ENCODE data around the gene METRN.

METRN gene

DNA sequence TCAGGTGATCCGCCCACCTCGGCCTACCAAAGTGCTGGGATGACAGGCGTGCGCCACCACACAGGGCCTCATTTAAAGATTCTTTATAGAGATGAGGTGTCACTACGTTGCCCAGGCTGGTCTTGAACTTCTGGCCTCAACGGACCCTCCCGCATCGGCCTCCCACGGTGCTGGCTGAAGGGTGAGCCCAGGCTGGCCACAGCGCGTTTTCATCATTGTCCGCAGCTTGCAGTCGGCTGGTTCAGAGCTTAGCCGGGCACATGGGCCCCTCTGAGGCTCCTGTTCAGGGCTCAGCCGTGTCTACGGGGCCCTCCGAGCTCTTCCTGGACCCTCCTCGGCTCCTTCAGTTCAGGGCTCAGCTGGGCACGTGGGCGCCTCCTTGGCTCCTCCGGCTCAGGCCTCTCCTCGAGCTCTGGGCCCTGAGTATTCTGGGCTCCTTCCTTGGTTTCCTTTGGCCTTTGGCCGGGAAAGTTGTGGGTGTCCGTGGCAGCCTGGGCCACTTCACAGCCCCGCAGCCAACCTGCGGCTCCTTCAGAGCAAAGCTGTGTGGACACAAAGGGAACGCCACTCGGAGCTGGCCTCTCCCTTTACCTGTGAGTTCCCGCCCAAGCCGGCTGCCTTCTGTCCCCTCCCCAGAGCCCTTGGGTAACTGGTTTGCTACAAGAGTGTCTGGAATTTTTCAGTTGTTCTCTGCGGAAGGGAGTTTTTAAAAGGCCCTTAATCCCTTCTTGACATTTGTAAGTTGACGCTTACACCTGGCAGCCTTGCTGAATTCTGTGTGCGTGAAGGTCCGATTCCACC is 44.4 kb downstream of the METRN start:
- no peak for DNase-seq (ENCODE audit: low read depth, low spot score)

DNA sequence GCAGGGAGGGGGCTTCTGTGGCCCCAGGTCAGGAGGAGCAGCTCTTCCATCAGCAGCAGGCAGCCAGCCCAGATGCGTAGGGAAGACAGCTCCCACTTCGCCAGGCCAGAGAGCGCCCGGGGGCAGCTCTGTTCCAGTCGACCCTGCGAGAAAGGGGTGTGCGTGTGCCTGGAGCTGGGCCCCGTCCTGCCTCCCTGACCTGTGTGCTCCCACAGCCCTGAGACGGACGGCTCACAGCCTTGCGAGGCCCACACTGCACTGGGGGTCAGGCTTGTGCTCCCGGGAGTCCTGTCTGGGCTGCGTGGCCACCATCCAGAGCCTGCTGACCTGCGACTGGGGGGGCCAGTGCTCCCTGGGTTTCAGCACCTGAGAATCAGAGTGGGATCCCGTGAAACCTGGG is 45.1 kb downstream of the METRN start:
- no peak for DNase-seq (ENCODE audit: low read depth, low spot score)

DNA sequence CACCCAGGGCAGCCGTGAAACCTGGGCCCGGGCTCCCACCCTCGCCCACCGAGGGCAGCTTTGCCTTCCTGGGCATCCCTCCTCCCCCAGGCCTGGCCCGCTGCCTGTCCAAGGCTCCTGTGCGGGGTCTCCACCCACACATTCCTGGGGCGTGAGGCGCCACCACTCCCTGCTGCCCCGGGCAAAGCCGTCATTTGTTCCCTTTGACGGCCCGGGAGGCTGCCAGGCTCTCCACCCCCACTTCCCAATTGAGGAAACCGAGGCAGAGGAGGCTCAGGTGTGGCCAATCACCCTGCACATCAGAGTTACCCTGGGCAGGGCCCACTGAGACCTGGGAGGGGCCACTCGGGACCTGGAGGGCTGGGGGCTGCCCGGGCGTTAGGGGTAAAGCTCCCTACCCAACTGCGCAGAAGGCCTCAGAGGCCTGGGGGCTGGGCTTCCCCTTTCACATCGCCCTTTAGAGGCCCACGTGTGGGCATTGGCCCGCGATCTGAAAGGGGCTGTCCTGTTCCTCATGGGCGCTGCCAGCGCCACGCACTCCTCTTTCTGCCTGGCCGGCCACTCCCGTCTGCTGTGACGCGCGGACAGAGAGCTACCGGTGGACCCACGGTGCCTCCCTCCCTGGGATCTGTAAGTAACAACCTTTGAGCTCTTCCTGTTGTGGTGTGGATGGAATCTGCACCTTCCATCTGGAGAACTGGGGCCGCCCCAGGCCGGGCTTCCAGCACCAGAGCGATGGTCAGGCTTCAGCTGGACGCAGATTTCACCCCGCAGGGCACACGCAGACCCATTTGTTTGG is 45.8 kb downstream of the METRN start, which contains the start of gene MSLN:
Gene MSLN, plus strand, starts transcription at position 190 of the 799 bp plus-strand sequence. CDS start 1,947 bp downstream, outside the sequence.
- DNase-seq (ENCODE audit: low read depth, low spot score) = no peak

DNA sequence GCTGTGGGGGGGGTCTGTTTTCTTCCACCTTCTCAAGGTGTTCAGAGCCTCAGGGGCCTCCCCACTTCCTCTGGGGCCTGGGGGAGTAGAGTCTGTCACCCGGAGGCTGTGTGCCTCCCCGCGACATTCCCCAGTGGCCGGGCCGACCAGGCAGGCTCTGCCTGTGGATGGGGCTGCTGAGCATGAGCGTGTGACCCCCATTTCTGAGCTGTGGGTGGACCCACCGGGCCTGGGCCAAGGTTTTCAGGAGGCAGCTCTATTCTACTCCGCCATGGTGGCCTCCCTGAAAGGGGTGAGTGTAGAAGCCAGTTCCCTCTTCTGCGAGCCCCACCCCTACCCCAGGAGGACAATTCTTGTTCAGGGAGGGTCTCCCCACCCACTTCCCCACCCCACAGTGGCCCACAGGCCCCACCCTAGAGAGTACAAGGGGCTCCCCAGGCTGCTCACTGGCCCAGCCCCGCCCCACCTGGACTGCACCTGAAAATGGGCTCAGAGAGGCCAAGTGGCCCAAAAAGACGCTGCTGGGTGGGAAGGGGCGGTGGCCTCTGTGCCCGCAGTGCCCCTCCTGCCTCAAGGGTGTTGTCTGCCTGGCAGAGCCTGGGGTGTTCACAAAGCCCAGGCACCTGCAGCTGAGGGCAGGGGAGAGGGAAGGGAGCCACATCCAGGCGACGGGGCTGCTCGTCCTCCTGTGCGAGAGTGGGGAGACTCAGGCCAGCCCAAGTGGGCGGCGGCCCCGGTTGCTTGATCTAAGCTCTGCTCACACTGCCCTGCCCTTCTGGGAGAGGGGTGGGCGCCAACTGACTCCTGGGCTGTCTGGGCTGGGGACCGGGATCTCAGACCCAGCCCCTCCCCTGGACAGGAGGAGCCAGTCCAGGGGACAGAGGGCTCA is 47.0 kb downstream of the METRN start:
- DNase-seq (ENCODE audit: low read depth, low spot score) = no peak

DNA sequence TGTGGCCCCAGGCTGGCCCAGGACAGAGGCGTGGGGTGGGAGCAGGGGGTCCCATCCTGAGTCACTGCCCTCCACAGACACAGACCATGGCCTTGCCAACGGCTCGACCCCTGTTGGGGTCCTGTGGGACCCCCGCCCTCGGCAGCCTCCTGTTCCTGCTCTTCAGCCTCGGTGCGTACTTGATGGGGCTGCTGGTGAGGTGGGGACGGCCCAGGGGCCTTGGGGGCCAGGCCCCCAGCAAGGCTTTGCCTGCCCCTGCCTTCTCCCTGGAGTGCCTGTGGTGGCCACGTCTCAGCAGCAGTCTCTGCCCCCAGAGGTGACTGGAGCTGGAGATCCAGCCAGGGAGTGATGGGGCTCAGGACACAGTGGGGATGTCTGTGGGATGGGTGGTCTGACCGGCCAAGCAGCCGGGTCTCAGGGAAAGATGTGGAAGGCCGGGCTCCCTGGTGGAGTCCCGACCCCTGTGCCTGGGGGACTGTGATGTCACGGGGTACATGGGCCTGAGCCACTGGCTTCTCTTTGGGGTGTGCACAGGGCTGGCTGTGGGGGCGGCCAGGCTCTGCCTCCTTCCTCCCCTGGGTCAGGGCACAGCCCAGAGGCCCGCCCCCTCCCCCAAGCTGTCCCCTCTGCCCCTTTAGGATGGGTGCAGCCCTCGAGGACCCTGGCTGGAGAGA is 47.8 kb downstream of the METRN start:
- no peak for DNase-seq (ENCODE audit: low read depth, low spot score)

DNA sequence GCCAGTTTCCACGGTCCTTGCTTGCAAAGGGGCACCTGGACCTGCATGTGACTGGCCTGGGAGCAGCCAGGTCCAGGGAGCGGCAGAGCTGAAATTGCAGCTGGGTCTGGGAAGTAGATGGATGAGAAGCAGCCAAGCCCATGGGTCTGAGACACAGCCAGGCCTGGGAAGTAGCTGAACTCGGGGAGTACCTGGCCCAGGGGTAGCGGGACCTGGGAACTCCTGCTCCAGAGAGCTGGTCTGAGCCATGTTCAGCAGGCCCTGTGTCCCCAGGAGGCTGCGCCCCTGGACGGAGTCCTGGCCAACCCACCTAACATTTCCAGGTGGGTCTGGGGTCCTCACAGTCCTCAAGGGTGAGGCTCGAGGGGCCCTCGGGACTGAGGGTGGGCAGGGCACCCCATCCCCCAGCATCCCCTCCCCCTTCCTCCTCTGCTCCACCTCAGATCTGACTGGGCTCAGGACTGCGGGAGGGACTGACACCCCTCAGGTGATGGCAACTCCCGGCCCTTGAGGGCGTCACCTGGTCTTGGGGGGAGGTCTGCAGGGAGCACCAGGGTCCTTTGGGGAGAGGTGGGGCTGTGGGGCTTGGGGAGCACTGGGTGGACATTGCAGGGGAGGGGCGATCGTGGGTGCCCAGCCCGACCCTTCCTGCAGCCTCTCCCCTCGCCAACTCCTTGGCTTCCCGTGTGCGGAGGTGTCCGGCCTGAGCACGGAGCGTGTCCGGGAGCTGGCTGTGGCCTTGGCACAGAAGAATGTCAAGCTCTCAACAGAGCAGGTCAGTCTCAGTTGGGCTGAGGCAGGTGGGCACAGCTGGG is 48.7 kb downstream of the METRN start:
- DNase-seq (ENCODE audit: low read depth, low spot score) = no peak

DNA sequence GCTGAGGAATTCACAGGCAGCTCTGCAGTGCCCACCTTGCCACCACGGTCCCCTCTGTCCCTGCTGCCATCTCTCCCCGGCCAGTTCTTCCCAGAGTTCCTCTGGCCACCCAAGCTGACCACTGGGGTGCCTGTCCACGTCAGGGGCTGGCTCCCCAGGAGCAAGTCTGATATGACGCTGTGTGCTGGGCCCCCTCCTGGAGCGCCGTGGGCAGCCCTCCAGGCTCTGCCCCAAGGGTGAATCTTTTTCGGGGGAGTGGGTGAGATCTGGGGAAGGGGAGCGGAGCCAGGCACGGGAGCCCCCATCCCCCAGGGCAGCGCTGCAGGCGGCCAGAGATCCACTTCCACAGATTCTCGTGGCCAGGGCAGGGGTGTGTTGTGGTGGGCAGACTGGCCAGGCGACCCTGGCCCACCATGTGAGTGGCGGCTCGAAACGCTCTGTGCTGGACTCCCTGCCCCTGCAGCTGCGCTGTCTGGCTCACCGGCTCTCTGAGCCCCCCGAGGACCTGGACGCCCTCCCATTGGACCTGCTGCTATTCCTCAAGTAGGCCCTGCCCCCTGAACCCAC is 49.3 kb downstream of the METRN start:
- no peak for DNase-seq (ENCODE audit: low read depth, low spot score)

DNA sequence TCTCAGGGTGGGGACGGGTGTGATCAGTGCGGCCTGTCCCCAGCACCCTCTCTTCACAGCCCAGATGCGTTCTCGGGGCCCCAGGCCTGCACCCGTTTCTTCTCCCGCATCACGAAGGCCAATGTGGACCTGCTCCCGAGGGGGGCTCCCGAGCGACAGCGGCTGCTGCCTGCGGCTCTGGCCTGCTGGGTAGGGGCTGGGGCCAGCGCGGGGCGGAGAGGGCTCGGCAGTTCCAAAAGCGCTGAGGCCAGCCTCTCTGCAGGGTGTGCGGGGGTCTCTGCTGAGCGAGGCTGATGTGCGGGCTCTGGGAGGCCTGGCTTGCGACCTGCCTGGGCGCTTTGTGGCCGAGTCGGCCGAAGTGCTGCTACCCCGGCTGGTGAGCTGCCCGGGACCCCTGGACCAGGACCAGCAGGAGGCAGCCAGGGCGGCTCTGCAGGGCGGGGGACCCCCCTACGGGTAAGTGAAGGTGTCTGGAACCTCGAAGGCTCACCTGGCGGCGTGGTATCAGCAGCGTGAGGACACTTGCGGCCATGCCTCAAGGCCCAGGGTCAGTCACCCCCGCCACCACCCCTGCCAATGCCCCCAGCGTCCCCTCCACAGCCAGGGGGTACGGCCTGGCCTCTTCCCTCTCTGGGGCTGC is 50.0 kb downstream of the METRN start:
- DNase-seq (ENCODE audit: low read depth, low spot score) = no peak

DNA sequence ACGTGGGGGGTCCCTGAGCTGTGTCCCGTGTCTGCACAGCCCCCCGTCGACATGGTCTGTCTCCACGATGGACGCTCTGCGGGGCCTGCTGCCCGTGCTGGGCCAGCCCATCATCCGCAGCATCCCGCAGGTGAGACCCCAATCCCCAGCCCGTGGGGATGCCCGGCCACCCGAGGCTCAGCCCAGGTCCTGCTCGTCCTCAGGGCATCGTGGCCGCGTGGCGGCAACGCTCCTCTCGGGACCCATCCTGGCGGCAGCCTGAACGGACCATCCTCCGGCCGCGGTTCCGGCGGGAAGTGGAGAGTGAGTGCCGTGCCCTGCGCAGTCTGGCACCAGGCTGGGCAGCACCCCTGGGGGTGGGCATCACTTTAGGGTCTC is 50.6 kb downstream of the METRN start:
- DNase-seq (ENCODE audit: low read depth, low spot score) = no peak

DNA sequence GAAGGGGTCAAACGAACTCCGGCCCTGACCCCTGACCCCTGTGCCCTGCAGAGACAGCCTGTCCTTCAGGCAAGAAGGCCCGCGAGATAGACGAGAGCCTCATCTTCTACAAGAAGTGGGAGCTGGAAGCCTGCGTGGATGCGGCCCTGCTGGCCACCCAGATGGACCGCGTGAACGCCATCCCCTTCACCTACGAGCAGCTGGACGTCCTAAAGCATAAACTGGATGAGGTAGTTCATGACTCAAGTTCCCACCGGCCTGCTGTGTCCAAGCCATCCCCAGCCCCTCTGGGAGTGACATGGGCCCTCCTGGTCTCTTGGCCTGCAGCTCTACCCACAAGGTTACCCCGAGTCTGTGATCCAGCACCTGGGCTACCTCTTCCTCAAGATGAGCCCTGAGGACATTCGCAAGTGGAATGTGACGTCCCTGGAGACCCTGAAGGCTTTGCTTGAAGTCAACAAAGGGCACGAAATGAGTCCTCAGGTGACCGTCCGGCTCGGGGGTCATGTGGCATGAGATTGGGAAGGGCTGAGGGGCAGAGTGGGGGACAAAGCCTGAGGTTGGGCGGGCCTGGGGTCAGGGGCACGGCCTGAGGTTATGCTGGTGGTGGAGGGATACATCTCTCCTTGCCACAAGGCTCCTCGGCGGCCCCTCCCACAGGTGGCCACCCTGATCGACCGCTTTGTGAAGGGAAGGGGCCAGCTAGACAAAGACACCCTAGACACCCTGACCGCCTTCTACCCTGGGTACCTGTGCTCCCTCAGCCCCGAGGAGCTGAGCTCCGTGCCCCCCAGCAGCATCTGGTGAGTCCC is 51.3 kb downstream of the METRN start:
- DNase-seq (ENCODE audit: low read depth, low spot score) = no peak

DNA sequence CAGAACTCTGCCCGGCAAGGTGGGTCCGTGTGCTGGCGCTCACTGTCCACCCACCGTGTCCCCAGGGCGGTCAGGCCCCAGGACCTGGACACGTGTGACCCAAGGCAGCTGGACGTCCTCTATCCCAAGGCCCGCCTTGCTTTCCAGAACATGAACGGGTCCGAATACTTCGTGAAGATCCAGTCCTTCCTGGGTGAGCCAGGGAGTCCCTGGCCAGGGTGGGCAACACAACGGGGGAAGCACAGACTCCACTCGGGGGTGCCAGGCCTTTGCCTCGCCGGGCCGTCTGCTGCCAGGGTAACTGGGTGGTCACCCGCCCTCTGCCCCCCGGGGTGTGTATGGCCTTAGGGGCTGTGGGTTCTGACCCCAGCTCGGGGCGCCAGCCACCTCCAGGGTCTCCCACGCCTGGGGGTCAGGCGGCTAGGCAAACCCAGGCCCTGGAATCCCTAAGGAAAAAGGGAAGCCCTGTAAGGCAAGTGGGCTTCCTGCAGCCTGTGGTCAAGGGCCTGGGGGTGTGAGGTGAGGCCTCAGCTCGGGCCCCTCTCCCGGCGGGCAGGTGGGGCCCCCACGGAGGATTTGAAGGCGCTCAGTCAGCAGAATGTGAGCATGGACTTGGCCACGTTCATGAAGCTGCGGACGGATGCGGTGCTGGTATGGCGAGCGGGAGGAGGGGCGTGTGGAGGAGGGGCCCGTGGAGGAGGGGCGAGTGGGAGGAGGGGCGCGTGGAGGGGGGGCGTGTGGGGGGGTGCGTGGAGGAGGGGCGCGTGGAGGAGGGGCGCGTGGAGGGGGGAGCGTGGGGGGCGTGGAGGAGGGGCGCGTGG is 52.1 kb downstream of the METRN start:
- no peak for DNase-seq (ENCODE audit: low read depth, low spot score)

DNA sequence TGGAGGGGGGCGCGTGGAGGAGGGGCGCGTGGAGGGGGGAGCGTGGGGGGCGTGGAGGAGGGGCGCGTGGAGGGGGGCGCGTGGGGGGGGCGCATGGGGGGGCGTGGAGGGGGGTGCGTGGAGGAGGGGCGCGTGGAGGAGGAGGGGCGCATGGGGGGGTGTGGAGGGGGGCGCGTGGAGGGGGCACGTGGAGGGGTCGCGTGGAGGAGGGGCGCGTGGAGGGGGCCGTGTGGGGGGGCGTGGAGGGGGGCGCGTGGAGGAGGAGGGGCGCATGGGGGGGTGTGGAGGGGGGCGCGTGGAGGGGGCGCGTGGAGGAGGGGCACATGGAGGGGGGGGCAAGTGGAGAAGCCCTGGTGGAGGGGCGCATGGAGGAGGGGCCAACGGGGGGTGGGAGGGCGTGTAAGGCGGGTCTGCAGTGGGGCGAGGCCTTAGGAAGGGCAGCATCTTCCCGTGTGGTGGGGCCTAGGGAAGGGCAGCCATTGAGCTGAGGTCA is 52.9 kb downstream of the METRN start:
- DNase-seq (ENCODE audit: low read depth, low spot score) = no peak

DNA sequence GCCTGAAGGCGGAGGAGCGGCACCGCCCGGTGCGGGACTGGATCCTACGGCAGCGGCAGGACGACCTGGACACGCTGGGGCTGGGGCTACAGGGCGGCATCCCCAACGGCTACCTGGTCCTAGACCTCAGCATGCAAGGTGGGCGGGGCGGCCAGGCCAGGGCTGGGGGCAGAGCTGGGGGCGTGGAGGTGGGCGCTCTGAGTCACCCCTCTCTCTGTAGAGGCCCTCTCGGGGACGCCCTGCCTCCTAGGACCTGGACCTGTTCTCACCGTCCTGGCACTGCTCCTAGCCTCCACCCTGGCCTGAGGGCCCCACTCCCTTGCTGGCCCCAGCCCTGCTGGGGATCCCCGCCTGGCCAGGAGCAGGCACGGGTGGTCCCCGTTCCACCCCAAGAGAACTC is 53.5 kb downstream of the METRN start:
- no peak for DNase-seq (ENCODE audit: low read depth, low spot score)

Measured in smooth muscle cell of the brain vasculature (primary cell).